GM19351 (cell line): ENCODE results near the gene SCAND1.
A peak's percentile ranks its signal among the peaks of the same experiment; 100 is the strongest.
"Not testable (repeated sequence)": the region's sequence is repeated elsewhere in the genome, so short reads cannot be mapped to it uniquely, and the experiment has no call there.

Experiments
- ATAC-seq: cut with Tn5 transposase; IDR thresholded peaks from one replicate; pipeline ENCODE4 v1.9.1; 2021; ENCODE audit warnings: mild to moderate bottlenecking, moderate library complexity; ENCODE audit not compliant: unreplicated experiment

The SCAND1 gene

GRCh38 chr20:35954200-35954906 is at the start of gene SCAND1:
TSS of gene SCAND1 (minus strand) at chr20:35954502. CDS start at chr20:35954284, 218 bp downstream.
- ATAC-seq: peak; percentile 89

DNA sequence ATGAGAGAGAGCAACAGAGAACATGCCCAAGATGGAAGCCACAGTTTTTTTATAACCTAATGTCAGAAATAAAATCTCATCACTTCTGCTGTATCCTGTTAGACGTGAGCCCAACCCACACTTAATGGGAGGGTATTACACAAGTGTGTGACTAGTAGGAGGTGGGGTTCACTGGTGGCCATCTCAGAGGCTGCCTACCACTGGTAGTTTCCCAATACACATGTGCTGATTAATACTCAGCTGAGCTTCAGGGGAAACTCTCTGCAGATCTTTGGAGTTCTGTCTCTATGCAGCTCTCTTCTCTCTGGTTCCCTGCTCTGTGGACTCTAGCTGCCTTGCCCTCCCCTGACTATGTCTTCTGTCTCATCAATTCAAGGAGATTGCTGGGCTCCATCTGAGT is 49.7 kb upstream of the SCAND1 start:
- ATAC-seq: no peak

DNA sequence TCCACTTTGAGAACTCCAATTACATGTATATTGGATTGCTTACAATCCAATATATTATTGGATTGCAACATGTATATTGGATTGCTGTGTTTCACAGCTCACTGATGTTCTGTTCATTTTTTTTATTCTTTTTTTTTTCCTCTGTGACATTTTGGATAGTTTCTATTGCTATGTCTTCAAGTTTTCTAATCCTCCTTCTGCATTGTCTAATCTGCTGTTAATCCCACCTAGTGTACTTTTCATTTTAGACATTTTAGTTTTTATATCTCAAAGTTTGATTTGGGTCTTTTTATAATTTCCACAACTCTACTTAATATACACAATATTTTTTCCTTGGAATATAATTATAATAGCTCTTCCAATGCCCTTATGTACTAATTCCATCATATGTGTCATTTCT is 48.6 kb upstream of the SCAND1 start:
- no peak for ATAC-seq

DNA sequence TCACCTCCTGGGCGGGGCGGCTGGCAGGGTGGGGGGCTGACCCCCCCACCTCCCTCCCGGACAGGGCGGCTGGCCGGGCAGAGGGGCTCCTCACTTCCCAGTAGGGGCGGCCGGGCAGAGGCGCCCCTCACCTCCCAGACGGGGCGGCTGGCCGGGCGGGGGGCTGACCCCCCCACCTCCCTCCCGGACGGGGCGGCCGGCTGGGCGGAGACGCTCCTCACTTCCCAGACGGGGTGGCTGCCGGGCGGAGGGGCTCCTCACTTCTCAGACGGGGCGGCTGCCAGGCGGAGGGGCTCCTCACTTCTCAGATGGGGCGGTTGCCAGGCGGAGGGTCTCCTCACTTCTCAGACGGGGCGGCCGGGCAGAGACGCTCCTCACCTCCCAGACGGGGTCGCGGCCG is 47.0 kb upstream of the SCAND1 start:
- ATAC-seq: not testable (repeated sequence)

DNA sequence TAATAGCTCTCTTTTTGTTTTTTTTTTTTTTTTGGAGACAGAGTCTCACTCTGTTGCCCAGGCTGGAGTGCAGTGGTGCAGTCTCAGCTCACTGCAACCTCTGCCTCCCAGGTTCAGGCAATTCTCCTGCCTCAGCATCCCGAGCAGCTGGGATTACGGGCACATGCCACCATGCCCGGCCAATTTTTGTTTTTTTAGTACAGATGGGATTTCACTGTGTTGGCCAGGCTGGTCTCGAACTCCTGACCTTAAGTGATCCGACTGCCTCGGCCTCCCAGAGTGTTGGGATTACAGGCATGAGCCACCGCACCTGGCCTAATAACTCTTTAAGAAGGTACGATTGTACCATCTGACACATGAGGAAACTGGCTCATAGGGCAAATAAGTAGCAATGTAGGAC is 42.2 kb upstream of the SCAND1 start:
- ATAC-seq: not testable (repeated sequence)

DNA sequence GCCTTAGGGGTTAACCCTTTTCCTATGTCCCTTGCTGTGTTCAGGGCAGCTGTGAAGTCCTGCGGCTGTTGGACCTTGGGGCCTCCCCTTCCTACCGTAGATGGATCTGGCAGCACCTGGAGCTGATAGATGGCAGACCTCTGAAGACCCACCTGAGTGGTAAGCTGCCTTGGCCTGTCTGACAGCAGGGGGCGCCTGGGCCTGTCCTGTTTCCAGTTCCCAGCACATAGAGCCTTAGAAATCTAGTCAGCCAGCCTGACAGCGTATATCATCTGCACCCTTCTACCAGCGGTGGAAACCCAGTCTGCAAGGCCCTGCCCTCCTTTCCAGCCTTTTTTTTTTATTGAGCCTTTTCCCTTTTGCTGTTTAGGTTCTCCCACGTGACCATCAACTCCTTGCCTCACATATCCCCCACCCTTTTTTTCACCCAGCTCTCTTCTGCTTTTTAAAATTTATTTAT is 40.7 kb upstream of the SCAND1 start:
- no peak for ATAC-seq

- ATAC-seq: no peak
Observed at GRCh38 chr20:35992713-35993335, 38.5 kb upstream of the SCAND1 start.

GRCh38 chr20:35991142-35991771 is 37.0 kb upstream of the SCAND1 start:
- ATAC-seq: no peak

- no peak for ATAC-seq
Observed at GRCh38 chr20:35988910-35989463, 34.7 kb upstream of the SCAND1 start.

DNA sequence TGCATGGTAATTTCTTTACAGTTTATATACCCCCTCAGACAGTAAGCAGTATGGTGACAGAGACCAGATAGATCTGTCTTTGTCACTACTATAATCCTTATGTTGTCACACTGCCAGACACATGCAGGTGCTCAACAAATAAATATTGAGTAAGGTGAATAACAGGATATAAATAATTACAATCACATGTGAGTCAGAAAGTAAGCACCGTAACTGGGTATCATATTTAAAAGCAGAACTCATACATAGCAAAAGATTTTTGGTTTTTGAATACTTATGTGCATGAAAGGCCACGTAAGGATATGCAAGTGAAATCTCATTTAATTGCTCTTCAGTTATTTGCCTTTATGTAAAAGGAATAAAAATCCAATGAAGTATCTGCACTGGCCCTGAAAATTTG is 31.5 kb upstream of the SCAND1 start:
- no peak for ATAC-seq

- ATAC-seq: no peak
Observed at GRCh38 chr20:35984382-35984781, 30.1 kb upstream of the SCAND1 start.

DNA sequence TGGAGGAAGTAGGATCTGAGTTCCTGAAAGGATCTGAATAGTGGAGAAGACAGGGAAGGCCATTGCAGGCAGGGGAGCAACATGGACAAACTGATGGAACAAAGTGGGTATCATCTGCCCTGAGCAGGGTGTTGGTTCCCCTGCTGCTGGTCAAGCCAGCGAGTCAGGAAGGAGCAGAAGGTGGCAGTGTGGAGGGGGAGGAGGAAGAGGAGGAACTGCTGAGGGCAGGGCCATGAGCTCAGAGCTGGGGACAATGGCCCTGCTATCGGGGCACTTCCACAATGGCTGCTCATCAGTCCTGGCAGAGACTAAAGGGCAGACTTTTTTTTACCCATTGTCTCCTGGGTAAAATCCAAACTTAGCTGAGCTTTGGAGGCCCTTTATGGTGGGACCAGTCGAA is 27.7 kb upstream of the SCAND1 start:
- ATAC-seq: no peak

DNA sequence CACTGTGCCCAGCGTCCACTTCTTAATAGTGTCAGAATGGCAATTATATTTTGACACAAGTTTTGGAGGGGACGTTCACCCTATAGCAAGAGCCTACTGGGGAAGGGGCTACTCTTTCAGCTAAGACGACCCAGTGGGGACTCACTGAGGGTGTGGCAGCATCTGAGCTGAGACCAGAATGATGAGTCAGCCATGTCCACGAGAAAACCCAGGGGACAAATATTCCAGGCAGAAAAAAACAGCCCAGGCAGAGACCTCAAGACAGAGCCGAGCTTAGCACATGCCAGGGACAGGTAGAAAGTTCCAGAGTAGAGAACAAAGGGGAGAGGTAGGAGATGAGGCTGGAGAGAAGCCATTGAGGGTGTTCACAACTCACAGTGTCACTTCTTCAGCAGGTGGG is 25.2 kb upstream of the SCAND1 start:
- ATAC-seq: no peak

DNA sequence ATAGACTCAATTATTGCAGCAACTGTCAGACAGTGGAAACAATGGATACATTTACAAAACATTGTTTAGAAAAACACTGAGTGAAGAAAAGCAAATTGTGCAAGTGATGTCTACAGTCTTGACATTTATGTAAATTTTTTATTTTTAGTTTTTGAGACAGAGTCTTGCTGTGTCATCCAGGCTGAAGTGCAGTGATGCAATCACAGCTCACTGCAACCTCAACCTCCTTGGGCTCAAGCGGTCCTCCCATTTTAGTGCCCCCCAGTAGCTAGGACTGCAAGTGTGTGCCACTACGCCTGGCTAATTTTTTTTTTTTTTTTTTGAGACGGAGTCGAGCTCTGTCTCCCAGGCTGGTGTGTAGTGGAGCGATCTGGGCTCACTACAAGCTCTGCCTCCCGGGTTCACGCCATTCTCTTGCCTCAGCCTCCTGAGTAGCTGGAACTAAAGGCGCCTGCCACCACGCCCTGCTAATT is 23.8 kb upstream of the SCAND1 start:
- no peak for ATAC-seq

DNA sequence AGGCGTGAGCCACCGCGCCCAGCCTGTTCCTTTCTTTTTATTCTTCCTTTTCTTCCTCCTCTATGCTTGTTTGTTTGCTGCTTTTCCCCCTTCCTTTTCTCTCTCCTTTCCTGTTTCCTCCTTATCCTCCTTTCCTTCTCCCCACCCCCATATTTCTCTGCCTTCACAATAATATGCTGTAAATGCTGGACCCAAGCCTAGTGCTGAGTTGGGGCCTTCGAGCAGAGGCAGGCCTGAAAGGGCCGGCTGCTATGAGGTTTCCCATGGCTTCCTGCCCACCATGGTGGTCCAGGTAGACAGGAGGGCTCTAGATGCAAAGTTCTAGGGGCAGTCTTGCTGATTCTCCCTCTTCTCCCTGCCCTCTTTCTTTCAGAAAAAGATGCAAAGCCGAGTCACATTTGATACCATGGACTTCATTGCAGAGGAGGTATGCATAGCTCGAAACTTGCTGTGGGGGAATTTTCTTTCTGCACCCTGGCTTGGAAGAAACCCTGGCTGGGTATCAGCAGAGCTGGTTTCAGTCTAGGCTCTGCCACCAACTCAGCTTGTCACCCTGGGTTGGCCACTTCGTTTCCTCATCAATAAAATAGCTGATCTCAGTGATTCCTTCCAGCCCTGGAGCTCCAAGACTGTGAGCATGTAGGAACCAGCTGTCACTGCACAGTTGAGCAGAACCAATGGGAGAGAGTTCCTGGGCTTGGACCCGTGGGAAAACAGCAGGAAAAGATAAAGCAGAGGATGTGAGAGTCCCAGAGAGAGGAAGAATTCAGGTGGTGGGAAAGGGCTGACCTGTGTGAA is 21.5 kb upstream of the SCAND1 start:
- ATAC-seq: no peak

DNA sequence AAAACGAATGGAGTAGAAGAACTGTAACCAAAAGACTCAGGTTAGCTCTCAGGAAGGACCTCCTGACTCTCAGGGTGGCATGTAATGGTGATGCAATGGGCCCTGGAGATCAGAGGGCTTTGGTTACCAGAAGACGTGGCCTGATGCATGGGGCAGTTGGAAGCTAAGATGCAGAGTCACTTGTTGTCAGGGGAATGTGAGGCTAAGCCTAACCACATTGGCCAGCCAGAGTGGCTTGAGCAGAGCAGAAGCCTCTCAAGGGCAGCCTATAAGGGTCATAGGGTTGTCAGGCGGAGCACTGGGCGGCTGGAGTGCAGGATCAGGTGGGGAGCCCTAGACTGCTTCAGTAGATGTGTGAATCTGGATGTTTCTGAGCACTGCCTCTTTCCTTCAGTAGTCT is 20.0 kb upstream of the SCAND1 start:
- ATAC-seq: no peak

- ATAC-seq: no peak
Observed at GRCh38 chr20:35972462-35972861, 18.2 kb upstream of the SCAND1 start.

- ATAC-seq: no peak
Observed at GRCh38 chr20:35971981-35972380, 17.7 kb upstream of the SCAND1 start.

GRCh38 chr20:35968930-35969329 is 14.6 kb upstream of the SCAND1 start:
- no peak for ATAC-seq

GRCh38 chr20:35967979-35968640 is 13.8 kb upstream of the SCAND1 start, which contains the start of gene CNBD2:
TSS of gene CNBD2 (plus strand) at chr20:35968590. CDS start at chr20:35968763, 173 bp downstream.
- ATAC-seq: no peak
